SH-SY5Y (cell line): Measurements from ENCODE around the gene PAX7.

Experiments used
- GATA2 ChIP-seq: IDR thresholded peaks from 2 replicates; pipeline ENCODE4 v1.6.1; 2011; ENCODE audit warnings: mild to moderate bottlenecking, low read depth, low read length
- GATA3 ChIP-seq: IDR thresholded peaks from 2 replicates; pipeline ENCODE4 v1.6.1; 2011; ENCODE audit warnings: low read depth, mild to moderate bottlenecking, low read length, moderate library complexity

DNA sequence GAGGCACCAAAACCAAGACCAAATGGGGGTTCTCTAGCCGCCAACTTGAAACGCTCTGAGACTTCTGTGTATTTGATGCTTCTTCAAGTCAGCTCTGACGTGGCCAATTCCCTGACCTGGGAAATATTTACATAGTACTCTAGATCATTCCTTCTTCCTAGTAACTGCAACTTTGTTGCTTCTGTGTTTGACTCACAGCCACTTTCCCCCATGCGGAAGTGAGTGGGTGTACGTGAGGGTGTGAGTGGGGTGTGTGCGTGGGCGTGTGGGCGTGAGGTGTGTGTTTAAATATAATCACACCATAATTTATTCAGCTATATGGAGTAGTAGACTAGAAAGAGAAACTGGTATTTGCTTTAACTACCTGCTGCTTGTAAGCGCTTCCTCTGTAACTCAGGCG lies 117.8 kb downstream of the PAX7 start:
- TF ChIP-seq GATA3 (no peak), GATA2 (no peak)
